GM21423 (cell line): ENCODE results near the gene EVX2.

Experiments used
- ATAC-seq: cut with Tn5 transposase; IDR thresholded peaks from one replicate; pipeline ENCODE4 v1.9.1; 2021; ENCODE audit warnings: mild to moderate bottlenecking, moderate library complexity; ENCODE audit not compliant: unreplicated experiment

Gene EVX2

GRCh38 chr2:176083796-176084261, at the start of gene EVX2:
Gene EVX2, minus strand, starts transcription at chr2:176083962. Its CDS starts 186 bp downstream, at chr2:176083776.
- ATAC-seq: no peak

GRCh38 chr2:176133389-176133788, 49.6 kb upstream of the EVX2 start:
- no peak for ATAC-seq

- no peak for ATAC-seq
These were observed 48.7 kb upstream of the EVX2 start for GRCh38 chr2:176132205-176133171.

GRCh38 chr2:176131848-176132158, 48.0 kb upstream of the EVX2 start:
- no peak for ATAC-seq

- no peak for ATAC-seq
These were observed 47.4 kb upstream of the EVX2 start for GRCh38 chr2:176130957-176131847.

- ATAC-seq: no peak
These were observed 46.6 kb upstream of the EVX2 start for GRCh38 chr2:176130147-176130956.

GRCh38 chr2:176129813-176130146, 46.0 kb upstream of the EVX2 start:
- no peak for ATAC-seq

- ATAC-seq: no peak
These were observed 45.4 kb upstream of the EVX2 start, which contains the start of gene HOXD8 for GRCh38 chr2:176128982-176129796. Gene HOXD8, plus strand, starts transcription at chr2:176129705. Its CDS starts 662 bp downstream, at chr2:176130367.

- no peak for ATAC-seq
These were observed 44.6 kb upstream of the EVX2 start for GRCh38 chr2:176128172-176128981.

GRCh38 chr2:176127774-176128072, 44.0 kb upstream of the EVX2 start:
- ATAC-seq: no peak

GRCh38 chr2:176126929-176127773, 43.4 kb upstream of the EVX2 start:
- no peak for ATAC-seq

- no peak for ATAC-seq
These were observed 42.0 kb upstream of the EVX2 start for GRCh38 chr2:176125772-176126054.

GRCh38 chr2:176124947-176125771, 41.4 kb upstream of the EVX2 start:
- no peak for ATAC-seq

GRCh38 chr2:176124110-176124946, 40.6 kb upstream of the EVX2 start:
- ATAC-seq: no peak

- no peak for ATAC-seq
These were observed 39.8 kb upstream of the EVX2 start for GRCh38 chr2:176123411-176124109.

GRCh38 chr2:176122683-176123410, 39.1 kb upstream of the EVX2 start, which contains the start of gene HOXD9:
Gene HOXD9, plus strand, starts transcription at chr2:176122719. Its CDS starts 50 bp downstream, at chr2:176122769.
- no peak for ATAC-seq
